ENCODE measurements around the gene BLTP1.

The BLTP1 gene

DNA sequence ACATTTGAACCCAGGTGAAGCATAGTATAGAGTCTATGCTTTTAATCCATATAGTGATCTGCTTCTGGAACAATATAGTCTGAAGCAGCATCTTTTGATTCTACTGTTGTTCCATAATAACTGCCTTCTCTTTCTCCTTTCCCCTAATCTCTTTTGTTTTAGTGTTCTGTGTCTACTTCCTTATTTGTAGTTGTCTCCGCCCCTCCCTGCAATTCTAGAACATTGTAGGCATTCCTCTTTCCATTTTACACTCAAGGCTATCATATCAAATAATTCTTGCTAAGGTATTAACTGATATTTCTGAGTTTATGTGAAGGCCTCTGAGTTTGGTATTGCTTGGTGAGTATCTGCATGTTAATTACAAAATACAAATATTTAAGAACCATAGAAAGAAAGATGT, 11.6 kb downstream of the BLTP1 start:
- Histone ChIP-seq H2AFZ (ENCODE audit: low read depth) (no peak overlapping the region), H3K4me1 (ENCODE audit: low read depth, poor library complexity, severe bottlenecking) (no peaks in the 10 kb centered on the region), H3K36me3 (ENCODE audit: insufficient read depth) (no peaks in the 10 kb centered on the region), H4K20me1 (ENCODE audit: insufficient read depth) (no peaks in the 10 kb centered on the region), H3K79me2 (ENCODE audit: insufficient read depth, low read depth) (peaks cover 8% of the 10 kb centered on the region; the same call in 1 of the 2 replicates), H3K27ac (no peak overlapping the region), H3K4me2 (no peak overlapping the region), H3K9ac (no peak overlapping the region), H3K4me3 (IDR thresholded peaks at IDR 0.05; ENCODE audit: insufficient read depth, low read depth, low read length) (no peak overlapping the region), H3K27me3 (ENCODE audit: insufficient read depth, low read depth) (no peaks in the 10 kb centered on the region)
- TF ChIP-seq, protein P1, sequence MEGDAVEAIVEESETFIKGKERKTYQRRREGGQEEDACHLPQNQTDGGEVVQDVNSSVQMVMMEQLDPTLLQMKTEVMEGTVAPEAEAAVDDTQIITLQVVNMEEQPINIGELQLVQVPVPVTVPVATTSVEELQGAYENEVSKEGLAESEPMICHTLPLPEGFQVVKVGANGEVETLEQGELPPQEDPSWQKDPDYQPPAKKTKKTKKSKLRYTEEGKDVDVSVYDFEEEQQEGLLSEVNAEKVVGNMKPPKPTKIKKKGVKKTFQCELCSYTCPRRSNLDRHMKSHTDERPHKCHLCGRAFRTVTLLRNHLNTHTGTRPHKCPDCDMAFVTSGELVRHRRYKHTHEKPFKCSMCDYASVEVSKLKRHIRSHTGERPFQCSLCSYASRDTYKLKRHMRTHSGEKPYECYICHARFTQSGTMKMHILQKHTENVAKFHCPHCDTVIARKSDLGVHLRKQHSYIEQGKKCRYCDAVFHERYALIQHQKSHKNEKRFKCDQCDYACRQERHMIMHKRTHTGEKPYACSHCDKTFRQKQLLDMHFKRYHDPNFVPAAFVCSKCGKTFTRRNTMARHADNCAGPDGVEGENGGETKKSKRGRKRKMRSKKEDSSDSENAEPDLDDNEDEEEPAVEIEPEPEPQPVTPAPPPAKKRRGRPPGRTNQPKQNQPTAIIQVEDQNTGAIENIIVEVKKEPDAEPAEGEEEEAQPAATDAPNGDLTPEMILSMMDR (conservative IDR thresholded peaks at IDR 0.05; ENCODE audit: low read depth, low read length): no peak

- no peaks in the 10 kb centered on the region for H3K36me3 ChIP-seq (ENCODE audit: insufficient read depth)
- H3K79me2 ChIP-seq (ENCODE audit: insufficient read depth, low read depth): no peaks in the 10 kb centered on the region; the same call in 1 of the 2 replicates
- H2AFZ ChIP-seq (ENCODE audit: low read depth): no peak overlapping the region
- TF ChIP-seq, protein P1 (conservative IDR thresholded peaks at IDR 0.05; ENCODE audit: low read depth, low read length): no peak
- no peak overlapping the region for H3K4me3 ChIP-seq (IDR thresholded peaks at IDR 0.05; ENCODE audit: insufficient read depth, low read depth, low read length)
- H3K4me2 ChIP-seq: no peak overlapping the region
- H4K20me1 ChIP-seq (ENCODE audit: insufficient read depth): no peaks in the 10 kb centered on the region
- H3K4me1 ChIP-seq (ENCODE audit: low read depth, poor library complexity, severe bottlenecking): no peaks in the 10 kb centered on the region
- H3K27me3 ChIP-seq (ENCODE audit: insufficient read depth, low read depth): no peaks in the 10 kb centered on the region
- H3K9ac ChIP-seq: no peak overlapping the region
- no peak overlapping the region for H3K27ac ChIP-seq
Observed at GRCh38 chr4:122167369-122167768, 15.2 kb downstream of the BLTP1 start.

- Histone ChIP-seq H3K27ac (no peak overlapping the region), H3K4me1 (ENCODE audit: low read depth, poor library complexity, severe bottlenecking) (no peaks in the 10 kb centered on the region), H3K27me3 (ENCODE audit: insufficient read depth, low read depth) (no peaks in the 10 kb centered on the region), H3K4me3 (IDR thresholded peaks at IDR 0.05; ENCODE audit: insufficient read depth, low read depth, low read length) (no peak overlapping the region), H3K4me2 (no peak overlapping the region), H2AFZ (ENCODE audit: low read depth) (no peak overlapping the region), H4K20me1 (ENCODE audit: insufficient read depth) (no peaks in the 10 kb centered on the region), H3K36me3 (ENCODE audit: insufficient read depth) (no peaks in the 10 kb centered on the region), H3K79me2 (ENCODE audit: insufficient read depth, low read depth) (no peaks in the 10 kb centered on the region), H3K9ac (no peak overlapping the region)
- TF ChIP-seq, protein P1 (conservative IDR thresholded peaks at IDR 0.05; ENCODE audit: low read depth, low read length): no peak
Observed at GRCh38 chr4:122170775-122171174, 18.6 kb downstream of the BLTP1 start.

- Histone ChIP-seq H3K4me1 (ENCODE audit: low read depth, poor library complexity, severe bottlenecking) (no peaks in the 10 kb centered on the region), H3K9ac (no peak overlapping the region), H3K79me2 (ENCODE audit: insufficient read depth, low read depth) (no peaks in the 10 kb centered on the region), H4K20me1 (ENCODE audit: insufficient read depth) (no peaks in the 10 kb centered on the region), H3K27me3 (ENCODE audit: insufficient read depth, low read depth) (no peaks in the 10 kb centered on the region), H3K27ac (no peak overlapping the region), H3K36me3 (ENCODE audit: insufficient read depth) (no peaks in the 10 kb centered on the region), H3K4me3 (IDR thresholded peaks at IDR 0.05; ENCODE audit: insufficient read depth, low read depth, low read length) (no peak overlapping the region), H3K4me2 (no peak overlapping the region), H2AFZ (ENCODE audit: low read depth) (no peak overlapping the region)
- TF ChIP-seq, protein P1 (conservative IDR thresholded peaks at IDR 0.05; ENCODE audit: low read depth, low read length): no peak
Observed at GRCh38 chr4:122171323-122171722, 19.2 kb downstream of the BLTP1 start.

Data from KMS-11 (cell line).